Superior temporal gyrus (tissue), 1 donor: ENCODE measurements around the gene KIAA1586.
"Not testable (repeated sequence)": the region's sequence is repeated elsewhere in the genome, so short reads cannot be mapped to it uniquely, and the experiment has no call there.

Source experiments
- DNase-seq: peaks from one replicate; pipeline ENCODE4 v3.0.0-alpha.2; 2016; ENCODE audit errors: extremely low spot score

KIAA1586 gene

DNA sequence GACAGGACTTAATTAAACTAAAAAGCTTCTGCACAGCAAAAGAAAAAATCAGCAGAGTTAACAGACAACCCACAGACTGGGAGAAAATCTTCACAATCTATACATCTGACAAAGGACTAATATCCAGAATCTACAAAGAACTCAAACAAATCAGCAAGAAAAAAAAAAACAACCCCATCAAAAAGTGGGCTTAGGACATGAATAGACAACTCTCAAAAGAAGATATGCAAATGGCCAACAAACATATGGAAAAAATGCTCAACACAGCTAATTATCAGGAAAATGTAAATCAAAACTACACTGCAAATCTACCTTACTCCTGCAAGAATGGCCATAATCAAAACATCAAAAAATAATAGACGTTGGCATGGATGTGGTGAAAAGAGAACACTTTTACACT, 2.4 kb upstream of the KIAA1586 start:
- not testable (repeated sequence) for DNase-seq

DNA sequence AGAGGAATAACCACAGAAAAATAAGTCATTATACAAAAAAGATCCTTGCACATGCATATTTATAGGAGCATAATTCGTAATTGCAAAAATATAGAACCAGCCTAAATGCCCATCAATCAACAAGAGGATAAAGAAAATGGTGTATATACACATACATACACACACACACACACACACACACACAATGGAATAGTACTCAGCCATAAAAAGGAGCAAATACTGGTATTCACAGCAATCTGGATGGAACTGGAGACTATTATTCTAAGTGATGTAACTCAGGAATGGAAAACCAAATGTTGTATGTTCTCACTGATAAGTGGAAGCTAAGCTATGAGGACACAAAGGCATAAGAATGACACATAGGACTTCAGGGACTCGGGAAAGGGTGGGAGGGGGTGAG, 1.9 kb upstream of the KIAA1586 start:
- no peak for DNase-seq

DNA sequence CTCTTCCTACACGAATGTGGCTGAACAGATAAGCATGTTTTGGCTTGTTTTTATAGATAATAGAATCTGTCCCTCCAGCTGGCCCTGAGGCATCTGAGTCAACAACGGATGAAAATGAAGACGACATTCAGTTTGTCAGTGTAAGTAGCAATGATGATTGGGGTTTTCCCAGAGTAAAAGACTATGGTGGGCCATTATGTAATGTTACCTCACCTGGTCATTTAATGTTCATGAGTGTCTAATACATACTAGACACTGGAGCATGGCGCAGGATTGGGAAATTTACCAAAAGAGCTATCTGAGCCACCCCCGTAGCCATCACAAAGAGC, 728 bp downstream of the KIAA1586 start:
- not testable (repeated sequence) for DNase-seq

DNA sequence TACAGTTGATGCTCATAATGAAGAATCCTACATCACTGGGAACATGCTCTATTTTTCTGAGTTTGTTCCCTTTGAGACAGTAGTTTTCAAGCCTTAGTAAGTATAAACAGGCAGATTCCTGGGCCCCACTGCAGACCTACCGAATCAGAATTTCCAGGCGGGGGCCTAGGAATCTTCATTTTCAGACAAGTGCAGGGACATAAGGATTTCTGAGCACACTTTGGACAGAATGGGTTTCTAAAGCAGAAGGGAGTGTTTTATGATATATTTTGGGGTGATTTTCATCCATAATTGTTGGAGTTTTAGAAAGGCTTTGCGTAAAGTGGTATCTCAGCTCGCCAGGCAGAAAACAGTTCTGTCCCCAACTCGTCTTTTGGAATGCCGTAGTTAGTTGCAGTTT, 1.4 kb downstream of the KIAA1586 start:
- DNase-seq, result not testable (repeated sequence)

DNA sequence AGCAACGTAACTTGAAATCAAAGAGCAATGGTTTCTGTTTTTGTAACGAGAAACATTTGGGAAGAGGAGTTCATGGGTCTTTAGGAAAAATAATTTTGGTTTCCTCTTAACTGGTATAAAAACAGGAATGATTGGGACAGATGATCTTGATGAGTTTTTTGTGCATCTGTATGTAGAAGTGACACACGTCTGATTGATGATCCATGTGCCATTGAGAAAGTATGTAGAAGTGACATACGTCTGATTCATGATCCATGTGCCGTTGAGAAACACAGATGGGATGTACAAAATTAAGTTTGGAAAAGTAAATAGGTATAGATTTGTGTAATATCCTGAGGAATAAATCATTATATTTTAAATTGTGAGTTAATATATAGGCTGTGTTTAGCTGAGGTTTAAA, 2.1 kb downstream of the KIAA1586 start:
- DNase-seq, result no peak

DNA sequence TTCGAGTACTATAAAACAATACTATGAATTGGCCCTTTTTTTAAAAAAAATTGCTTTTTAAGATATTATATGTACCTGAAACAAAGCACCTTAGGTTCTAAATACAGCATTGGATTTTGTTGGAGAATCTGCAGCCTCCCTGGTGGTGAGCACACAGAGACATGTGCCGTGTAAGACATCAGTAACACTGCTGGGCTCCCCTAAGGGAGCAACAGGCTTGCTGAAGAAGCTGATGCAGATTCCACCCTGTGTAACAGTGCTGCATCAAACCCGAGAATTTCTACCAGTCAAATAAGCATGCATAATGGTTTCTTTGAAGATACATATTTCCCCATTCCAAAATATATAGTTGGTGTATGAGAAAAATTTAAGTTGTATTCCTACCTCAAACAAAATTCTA, 17.4 kb downstream of the KIAA1586 start:
- DNase-seq, result no peak

DNA sequence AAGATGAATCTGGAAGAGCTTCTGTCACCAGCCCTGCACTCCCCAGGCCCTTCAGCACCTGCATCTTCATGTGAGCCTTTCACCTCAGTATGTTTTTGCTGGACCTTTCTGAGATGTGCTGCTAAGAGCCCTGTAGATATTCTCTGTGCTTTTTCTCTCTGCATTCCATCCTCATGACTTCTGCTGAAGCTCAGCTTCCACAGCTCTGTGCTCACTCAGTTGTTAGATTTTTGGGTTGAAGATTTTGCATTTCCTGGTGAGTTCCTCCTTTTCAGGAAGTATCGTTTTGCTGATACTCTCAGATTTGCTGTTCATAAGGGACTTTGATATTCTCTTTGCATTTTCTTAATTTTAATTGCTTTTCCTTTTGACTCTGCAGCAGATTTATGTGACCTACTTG, 18.3 kb downstream of the KIAA1586 start:
- no peak for DNase-seq

DNA sequence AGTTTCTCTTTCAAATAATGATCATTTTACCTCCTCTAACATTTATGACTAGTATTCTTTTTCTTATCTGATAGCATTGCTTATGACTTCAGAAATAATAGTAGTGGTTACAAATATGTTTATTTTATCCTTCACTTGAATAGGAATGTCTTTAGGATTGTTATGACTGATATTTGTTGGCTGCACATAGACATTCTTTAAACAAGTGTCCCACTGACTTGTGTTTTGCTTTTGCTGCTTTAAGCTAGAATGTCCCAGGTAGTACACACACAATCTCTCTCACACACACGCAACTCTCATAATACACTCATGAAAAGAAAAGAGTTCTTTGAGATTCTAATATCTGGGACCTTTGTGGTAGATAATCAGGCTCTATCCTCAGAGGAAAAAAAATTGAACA, 21.6 kb downstream of the KIAA1586 start:
- no peak for DNase-seq

DNA sequence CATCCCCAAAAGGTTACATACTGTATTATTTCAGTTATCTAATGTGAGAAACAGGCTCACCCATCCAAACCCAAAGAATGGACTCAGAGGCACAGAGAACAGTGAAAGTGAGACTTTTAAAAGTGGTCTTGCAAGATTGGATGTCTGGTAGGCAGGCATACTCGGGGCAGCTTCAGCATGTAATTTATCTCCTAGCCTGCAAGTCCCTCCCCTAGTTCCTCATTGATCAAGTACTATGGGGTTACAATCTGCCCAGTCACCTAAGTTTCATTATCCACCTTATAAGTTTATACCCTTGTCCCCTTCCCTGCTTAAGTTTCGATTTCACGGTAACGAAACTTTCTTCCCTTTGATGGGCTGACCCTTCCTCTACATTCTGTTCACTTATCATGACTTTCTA, 22.7 kb downstream of the KIAA1586 start:
- no peak for DNase-seq

DNA sequence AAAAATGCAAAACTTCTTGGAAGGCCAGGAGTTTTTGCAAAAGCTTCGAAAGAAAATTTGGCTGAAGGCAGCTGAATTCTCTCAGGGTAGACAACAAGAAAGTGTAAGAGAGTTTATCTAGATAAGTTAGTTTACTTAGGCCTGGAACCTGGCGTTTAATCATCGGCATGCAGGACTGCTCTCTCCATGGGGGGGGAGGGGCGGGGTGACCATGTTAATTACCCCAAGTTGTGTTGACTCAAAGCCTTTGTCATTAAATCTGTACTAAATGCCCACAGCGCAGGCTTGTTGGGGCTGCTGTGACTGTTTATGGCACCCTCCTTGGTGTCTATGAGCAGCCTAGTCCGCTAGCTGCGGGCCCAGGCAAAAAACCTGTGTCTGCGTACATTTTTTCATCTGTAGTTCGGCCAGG, 23.4 kb downstream of the KIAA1586 start:
- no peak for DNase-seq

DNA sequence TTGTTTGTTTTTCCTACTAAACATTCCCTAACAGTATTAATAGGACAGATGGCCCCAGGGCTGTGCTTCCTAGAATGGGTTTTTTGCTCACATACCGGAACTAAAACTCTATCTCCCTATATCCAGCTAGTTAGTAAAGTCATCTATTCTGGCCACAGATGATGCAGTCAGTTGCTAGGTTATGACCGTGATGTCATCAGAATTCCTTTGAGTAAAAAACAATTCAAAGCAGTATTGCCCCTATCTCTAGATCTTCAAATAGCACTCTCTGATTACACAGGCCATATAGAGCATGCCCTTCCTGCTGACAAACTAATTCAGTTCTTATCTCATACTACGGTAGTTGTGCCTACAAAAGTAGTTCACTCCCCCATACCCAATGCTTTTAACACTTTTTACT, 25.6 kb downstream of the KIAA1586 start:
- DNase-seq, result no peak

DNA sequence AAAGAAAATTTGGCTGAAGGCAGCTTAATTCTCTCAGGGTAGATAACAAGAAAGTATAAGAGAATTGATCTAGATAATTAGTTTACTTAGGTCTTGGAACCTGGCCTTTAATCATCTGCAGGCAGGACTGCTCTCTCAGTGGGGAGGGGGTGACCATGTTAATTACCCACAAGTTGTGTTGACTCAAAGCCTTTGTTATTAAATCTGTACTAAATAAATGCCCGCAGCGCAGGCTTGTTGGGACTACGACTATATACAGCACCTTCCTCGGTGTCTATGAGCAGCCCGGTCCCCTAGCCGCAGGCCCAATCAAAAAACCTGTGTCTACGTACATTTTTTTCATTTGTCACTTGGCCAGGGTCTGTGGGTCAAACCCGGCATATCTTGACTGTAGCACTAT, 27.9 kb downstream of the KIAA1586 start:
- DNase-seq, result no peak

DNA sequence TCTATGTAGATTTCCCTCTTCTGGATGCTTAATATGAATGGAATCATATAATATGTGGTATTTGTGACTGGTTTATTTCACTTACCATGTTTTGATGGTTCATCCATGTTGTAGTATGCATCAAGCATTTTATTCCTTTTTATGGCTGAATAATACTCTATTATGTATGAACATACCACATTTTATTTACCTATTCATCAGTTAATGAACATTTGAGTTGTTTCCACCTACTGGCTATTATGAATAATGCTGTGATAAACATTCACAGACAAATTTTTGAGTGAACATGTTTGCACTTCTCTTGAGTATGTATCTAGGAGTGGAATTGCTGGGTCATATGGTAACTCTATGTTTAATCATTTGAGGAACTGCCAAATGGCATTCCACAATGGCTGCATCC, 28.6 kb downstream of the KIAA1586 start:
- no peak for DNase-seq

DNA sequence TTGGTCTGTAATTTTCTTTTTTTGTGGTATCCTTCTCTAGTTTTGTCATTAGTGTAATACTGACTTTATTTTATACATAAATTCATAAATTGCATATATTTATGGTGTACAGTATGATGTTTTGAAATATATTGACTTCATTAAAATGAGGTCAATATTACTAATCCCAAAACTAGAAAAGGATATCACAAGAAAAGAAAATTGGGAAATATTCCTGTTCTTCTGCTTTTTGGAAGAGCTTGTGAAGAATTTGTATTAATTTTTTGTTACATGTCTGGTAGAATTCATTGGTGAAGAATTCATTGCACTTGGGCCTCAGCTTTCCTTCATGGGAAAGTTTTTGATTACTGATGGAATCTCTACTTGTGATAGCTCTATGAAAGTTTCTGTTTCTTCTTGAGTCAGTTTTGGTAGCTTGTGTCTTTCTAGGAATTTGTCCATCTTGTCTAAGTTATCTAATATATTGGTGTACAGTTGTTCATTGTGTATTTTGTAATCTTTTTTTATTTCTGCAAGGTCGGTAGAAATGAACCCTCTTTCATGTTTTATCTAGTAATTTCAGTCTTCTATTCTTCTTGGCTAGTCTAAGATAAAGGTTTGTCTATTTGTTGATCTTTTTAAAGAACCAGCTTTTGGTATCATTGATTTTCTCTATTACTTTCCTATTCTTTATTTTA, 32.2 kb downstream of the KIAA1586 start:
- DNase-seq, result no peak

DNA sequence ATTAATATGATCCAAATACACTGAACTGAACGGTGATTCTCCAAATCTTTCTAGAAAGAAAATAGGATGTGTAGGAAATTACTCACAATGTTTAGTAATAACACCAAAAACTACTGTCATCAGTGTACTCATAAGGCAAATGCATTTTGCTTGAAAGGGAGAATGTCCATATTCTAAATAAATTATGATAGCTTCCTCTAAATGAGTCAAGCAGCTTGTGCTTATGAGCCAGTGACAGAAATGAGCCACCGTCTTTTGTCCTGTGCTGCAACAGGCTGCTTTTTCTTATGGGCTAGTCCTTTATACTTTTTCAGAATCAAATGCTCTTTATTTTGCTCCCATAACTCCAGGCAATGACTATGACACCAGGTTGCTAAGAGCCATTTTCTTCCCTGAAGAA, 39.0 kb downstream of the KIAA1586 start:
- no peak for DNase-seq

DNA sequence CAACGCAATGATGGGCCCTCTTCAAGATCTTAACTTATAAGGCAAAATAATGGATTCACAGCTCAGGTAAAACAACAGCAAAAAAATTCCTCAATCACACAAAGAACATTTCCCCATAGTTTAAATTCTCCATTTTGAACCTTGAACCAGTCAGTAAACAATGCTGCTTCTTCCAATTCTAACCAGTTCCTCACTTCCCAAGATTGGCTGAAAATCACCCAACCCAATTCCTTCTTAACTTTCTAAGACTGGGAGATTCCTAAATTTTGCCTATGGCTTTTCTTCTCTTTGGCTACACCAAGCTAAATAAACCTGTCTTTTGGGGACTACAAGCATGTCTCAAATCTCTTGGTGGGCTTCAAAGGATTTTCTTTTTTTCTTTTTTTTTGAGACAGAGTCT, 40.4 kb downstream of the KIAA1586 start:
- no peak for DNase-seq

DNA sequence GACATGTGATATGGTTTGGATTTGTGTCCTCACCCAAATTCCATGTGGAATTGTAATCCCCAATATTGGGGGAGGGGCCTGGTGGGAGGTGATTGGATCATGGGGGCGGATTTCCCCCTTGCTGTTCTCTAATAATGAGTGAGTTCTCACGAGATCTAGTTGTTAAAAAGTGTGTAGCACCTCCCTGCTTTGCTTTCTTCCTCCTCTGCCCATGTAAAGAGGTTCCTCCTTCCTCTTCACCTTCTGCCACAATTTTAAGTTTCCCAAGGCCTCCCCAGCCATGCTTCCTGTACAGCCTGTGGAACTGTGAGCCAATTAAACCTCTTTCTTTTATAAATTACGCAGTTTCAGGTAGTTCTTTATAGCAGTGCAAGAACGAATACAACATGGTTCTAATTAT, 41.4 kb downstream of the KIAA1586 start:
- no peak for DNase-seq

DNA sequence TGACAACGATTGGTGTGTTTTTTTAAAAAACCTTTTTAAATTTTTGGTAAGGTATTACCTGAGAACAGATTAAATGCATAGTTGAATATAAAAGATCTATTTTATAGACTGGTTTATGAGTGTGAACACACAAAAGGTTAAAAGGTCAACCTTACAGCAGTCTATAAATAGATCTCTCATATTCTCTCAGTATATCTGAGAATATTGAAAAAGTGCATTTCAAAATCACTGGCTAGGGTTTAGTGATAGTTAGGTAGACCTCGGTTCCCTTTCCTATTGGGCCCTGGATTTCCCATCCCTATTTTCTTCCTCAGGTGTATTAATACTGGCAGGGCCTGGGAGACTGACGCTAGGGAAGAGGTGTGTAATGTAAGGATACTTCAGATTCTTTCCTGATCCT, 42.8 kb downstream of the KIAA1586 start:
- no peak for DNase-seq

DNA sequence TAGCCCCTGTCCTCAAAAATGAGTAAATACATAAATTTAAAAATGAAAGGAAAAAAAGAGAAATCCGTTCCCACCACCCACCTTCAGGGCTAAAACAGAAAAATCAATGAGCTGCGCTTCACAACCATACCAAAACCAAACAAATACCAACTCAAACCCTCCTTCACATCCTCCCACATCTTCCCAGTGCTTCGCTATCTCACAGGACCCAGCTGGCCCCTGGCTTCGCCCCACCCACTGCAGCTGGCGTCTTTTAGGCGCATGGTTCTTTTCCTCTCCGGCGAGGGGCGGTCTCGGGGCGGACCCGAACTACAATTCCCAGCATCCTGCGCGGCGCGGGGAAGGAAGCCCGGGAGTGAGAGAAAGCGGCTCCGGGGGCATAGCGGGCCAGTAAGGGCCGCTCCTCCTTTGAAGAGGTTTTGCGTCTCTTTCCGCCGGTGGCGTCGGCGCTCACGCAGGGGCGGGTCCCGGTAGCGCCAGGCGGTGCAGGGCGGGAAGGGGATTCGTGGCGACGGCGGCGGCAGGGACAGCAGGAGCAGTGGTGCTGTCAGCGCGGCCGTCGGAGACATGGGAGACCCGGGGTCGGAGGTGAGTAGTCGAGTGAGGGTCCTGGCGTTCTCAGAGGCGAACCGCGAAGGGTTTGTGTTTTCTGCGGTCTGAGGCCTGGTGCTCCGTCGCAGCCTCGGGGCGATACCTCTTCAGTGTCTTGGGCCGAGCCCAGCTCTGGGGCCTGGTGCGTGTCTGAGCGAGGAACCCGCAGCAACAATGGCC, 43.4 kb downstream of the KIAA1586 start, which contains the start of gene ZNF451:
Gene ZNF451 (plus strand): TSS at position 502 of the 771 bp plus-strand sequence. CDS start 66 bp downstream, at position 568.
- DNase-seq, result peak; percentile 98

DNA sequence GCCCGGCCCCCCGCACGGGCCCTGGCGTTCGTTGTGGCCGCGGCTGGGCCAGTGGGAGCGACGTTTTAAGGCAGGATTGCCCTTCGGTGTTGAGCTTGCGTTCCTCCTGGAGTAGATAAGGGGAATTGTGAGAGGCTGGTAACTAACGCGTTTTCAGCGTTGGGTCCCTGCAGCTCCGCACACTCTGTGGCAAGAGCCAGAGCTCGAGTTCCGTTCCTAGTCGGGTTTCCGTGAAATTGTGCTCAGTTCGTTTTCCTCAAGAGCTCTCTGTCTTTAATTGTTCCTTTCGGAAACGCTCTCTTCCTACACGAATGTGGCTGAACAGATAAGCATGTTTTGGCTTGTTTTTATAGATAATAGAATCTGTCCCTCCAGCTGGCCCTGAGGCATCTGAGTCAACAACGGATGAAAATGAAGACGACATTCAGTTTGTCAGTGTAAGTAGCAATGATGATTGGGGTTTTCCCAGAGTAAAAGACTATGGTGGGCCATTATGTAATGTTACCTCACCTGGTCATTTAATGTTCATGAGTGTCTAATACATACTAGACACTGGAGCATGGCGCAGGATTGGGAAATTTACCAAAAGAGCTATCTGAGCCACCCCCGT, 44.1 kb downstream of the KIAA1586 start:
- DNase-seq, result not testable (repeated sequence)

DNA sequence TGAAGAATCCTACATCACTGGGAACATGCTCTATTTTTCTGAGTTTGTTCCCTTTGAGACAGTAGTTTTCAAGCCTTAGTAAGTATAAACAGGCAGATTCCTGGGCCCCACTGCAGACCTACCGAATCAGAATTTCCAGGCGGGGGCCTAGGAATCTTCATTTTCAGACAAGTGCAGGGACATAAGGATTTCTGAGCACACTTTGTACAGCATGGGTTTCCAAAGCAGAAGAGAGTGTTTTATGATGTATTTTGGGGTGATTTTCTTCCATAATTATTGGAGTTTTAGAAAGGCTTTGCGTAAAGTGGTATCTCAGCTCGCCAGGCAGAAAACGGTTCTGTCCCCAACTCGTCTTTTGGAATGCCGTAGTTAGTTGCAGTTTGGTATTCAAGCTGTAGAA, 44.9 kb downstream of the KIAA1586 start:
- DNase-seq, result not testable (repeated sequence)

DNA sequence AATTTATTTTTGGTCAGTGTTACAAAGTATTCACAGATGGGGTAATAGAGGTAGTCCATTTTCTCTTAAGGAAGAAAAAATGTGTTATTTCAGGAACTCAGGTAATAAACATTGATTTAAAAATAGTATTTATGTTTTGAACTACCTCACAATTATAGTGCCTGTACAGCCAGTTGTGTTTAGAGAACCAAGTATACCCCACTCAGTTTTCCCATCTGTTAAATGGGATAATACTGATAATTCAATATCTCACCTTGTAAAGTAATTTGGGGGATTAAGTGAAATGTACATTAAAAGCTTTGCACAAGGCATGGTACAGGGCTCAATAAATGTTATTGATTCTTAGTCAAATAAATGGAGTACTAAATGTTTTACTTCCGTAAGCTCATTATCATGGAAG, 48.2 kb downstream of the KIAA1586 start:
- DNase-seq, result no peak

DNA sequence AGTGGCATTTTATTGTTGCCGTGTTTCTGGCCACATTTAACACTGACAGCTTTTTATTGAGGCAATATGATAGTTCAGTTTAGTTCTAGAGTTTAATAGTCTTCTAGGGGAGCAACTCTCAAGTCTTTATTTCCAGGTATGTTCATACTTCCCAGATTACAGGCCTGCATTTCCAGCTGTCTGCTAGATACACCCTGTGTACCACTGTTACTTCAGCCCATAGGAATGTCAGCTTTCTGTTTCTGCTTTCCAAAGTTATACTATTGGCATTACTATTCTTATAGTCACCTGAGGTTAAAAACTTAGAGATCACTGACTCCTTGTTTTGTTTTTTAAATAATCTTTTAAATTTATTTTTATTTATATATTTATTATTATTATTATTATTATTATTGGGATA, 51.1 kb downstream of the KIAA1586 start:
- DNase-seq, result no peak
